Kidney tubule cell (primary cell): ENCODE results near the gene CEP85.

Experiments used
- DNase-seq: peaks from one replicate; pipeline ENCODE4 v3.0.0-alpha.2; 2018; ENCODE audit warnings: low spot score

CEP85 gene

GRCh38 chr1:26277719-26278118 is 43.7 kb downstream of the CEP85 start:
- no peak for DNase-seq

GRCh38 chr1:26278303-26278702 is 44.3 kb downstream of the CEP85 start:
- DNase-seq, result no peak

GRCh38 chr1:26278724-26279455 is 44.9 kb downstream of the CEP85 start:
- peak; percentile 86 for DNase-seq

GRCh38 chr1:26279456-26280332 is 45.7 kb downstream of the CEP85 start, which contains the start of gene SH3BGRL3:
Gene SH3BGRL3, plus strand, starts transcription at chr1:26280086. Its CDS starts 70 bp downstream, at chr1:26280156.
- DNase-seq, result peak; percentile 88

- DNase-seq, result peak; percentile 59
Measured at GRCh38 chr1:26280333-26281042, 46.5 kb downstream of the CEP85 start.

- no peak for DNase-seq
Measured at GRCh38 chr1:26281091-26281958, 47.3 kb downstream of the CEP85 start.

- DNase-seq, result no peak
Measured at GRCh38 chr1:26281971-26282370, 48.0 kb downstream of the CEP85 start.

GRCh38 chr1:26282401-26282918 is 48.5 kb downstream of the CEP85 start:
- DNase-seq, result no peak

- no peak for DNase-seq
Measured at GRCh38 chr1:26283279-26283853, 49.4 kb downstream of the CEP85 start.

- DNase-seq, result no peak
Measured at GRCh38 chr1:26283871-26284596, 50.0 kb downstream of the CEP85 start.

GRCh38 chr1:26284597-26285347 is 50.8 kb downstream of the CEP85 start:
- peak; percentile 83 for DNase-seq

- DNase-seq, result no peak
Measured at GRCh38 chr1:26285366-26286063, 51.5 kb downstream of the CEP85 start.

- DNase-seq, result no peak
Measured at GRCh38 chr1:26286064-26286416, 52.0 kb downstream of the CEP85 start.

- DNase-seq, result peak; percentile 74
Measured at GRCh38 chr1:26287033-26287711, 53.2 kb downstream of the CEP85 start.

- DNase-seq, result no peak
Measured at GRCh38 chr1:26287811-26288210, 53.8 kb downstream of the CEP85 start.

- peak; percentile 63 for DNase-seq
Measured at GRCh38 chr1:26288311-26288941, 54.4 kb downstream of the CEP85 start.

GRCh38 chr1:26289158-26290059 is 55.4 kb downstream of the CEP85 start:
- DNase-seq, result peak; percentile 63
